ENCODE measurements around the gene ZFYVE9. TPM values are rescaled to one million over a fixed set of nuclear protein-coding genes. Genes with fewer than 3 reads are reported as not detected.

ZFYVE9 gene
- polyA plus RNA-seq, 1 experiment = 9.8 TPM

DNA sequence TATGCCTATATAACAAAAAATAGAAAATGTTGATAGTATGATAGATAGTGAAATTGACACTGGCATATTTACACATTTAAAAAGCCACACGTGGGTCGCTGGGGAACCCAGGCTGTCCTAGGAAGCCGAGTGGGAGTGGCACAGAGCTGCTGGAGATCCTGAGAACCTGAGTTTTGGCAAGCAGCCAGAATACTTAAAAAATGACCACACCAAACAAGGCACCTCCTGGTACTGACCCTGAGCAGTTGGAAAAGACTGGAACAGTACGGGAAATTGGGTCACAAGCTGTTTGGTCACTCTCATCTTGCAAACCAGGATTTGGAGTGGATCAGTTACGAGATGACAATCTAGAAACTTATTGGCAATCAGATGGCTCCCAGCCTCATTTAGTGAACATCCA lies 111.5 kb downstream of the ZFYVE9 start:
- CTCF ChIA-PET = no interaction called here

DNA sequence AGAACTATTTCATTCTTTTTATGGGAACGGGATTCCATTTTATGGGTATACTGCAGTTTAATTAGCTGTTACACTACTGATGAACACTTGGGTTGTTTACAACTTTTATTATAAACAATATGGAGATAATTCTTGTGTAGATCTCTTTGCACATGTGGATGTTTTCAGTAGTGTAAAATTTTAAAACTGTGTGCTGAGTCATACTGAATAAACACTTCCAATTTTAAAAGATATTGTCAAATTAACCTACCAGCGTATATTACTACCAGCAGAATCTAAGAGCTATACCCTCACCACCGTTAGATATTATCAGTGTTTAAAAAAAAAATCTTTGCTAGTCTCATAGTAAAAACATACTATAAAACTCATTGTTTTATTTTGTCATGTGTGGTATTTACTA lies 118.0 kb downstream of the ZFYVE9 start:
- Histone ChIP-seq H3K27me3 (ENCODE audit: control insufficient read depth, insufficient read depth, low read length) (no peaks in the 10 kb centered on the region), H3K36me3 (ENCODE audit: control insufficient read depth, insufficient read depth, low read length) (no peaks in the 10 kb centered on the region), H3K4me3 (ENCODE audit: low read depth, low read length) (no peak overlapping the region)
- ChIA-PET POLR2A (no interaction called here), CTCF (interaction anchor here (0.6 kb wide), 1 partner anchor 38 kb away, joined by 3 read pairs; no protein-coding TSS in a partner anchor)
- no peak for DNase-seq (ENCODE audit: low read depth)
- TF ChIP-seq, protein P1, sequence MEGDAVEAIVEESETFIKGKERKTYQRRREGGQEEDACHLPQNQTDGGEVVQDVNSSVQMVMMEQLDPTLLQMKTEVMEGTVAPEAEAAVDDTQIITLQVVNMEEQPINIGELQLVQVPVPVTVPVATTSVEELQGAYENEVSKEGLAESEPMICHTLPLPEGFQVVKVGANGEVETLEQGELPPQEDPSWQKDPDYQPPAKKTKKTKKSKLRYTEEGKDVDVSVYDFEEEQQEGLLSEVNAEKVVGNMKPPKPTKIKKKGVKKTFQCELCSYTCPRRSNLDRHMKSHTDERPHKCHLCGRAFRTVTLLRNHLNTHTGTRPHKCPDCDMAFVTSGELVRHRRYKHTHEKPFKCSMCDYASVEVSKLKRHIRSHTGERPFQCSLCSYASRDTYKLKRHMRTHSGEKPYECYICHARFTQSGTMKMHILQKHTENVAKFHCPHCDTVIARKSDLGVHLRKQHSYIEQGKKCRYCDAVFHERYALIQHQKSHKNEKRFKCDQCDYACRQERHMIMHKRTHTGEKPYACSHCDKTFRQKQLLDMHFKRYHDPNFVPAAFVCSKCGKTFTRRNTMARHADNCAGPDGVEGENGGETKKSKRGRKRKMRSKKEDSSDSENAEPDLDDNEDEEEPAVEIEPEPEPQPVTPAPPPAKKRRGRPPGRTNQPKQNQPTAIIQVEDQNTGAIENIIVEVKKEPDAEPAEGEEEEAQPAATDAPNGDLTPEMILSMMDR (IDR thresholded peaks at IDR 0.05; ENCODE audit: insufficient read depth, low read depth, low read length) = no peak

More for the DNA sequence above, 111.5 kb downstream of the ZFYVE9 start:
- TF ChIP-seq, protein P1 (IDR thresholded peaks at IDR 0.05; ENCODE audit: insufficient read depth, low read depth, low read length) = no peak
- POLR2A ChIA-PET = no interaction called here
- H3K4me3 ChIP-seq (ENCODE audit: low read depth, low read length) = no peak overlapping the region
- DNase-seq (ENCODE audit: low read depth) = no peak
- H3K36me3 ChIP-seq (ENCODE audit: control insufficient read depth, insufficient read depth, low read length) = no peaks in the 10 kb centered on the region
- H3K27me3 ChIP-seq (ENCODE audit: control insufficient read depth, insufficient read depth, low read length) = no peaks in the 10 kb centered on the region

DNA sequence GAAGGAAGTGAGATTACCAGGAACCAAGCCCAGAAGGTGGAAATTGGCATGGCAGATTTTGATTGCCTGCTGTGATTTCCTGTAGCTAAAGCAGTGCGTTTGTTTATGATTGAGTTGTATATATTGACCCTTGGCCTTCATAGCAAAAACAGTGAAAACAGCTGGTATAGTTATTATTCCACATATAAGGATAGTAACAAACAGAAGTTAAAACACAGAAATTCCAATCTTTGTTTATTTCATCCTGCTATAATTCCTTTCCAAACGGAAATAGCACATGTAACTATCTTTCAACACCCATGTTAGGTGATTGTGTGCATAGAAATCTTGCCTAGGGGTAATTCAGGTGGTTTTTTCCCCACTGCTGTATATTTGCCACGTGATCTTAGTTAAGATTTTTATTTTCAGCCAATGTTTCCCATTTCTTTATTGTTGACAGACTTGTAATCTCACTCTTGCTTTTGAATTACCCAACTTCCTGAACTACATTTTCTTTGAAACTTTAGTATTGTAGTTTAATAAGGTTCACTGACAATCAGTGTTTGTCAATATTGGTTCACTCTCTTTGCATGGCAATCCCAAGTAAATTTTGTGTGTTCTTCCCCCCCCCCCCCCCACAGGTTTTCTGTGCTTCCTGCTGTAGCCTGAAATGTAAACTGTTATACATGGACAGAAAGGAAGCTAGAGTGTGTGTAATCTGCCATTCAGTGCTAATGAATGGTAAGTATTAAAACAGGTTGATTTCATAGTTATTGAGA lies 121.4 kb downstream of the ZFYVE9 start:
- POLR2A ChIA-PET = interaction anchor here (0.5 kb wide), 1 partner anchor 15 kb away, joined by 5 read pairs; no protein-coding TSS in a partner anchor
- no peak for DNase-seq (ENCODE audit: low read depth)
- TF ChIP-seq, protein P1 (IDR thresholded peaks at IDR 0.05; ENCODE audit: insufficient read depth, low read depth, low read length) = no peak
- CTCF ChIA-PET = no interaction called here
- Histone ChIP-seq H3K27me3 (ENCODE audit: control insufficient read depth, insufficient read depth, low read length) (no peaks in the 10 kb centered on the region), H3K4me3 (ENCODE audit: low read depth, low read length) (no peak overlapping the region), H3K36me3 (ENCODE audit: control insufficient read depth, insufficient read depth, low read length) (no peaks in the 10 kb centered on the region)

GRCh38 chr1:52264530-52265115 lies 122.7 kb downstream of the ZFYVE9 start:
- no peak for DNase-seq (ENCODE audit: low read depth)
- ChIA-PET CTCF (no interaction called here), POLR2A (no interaction called here)
- H3K36me3 ChIP-seq (ENCODE audit: control insufficient read depth, insufficient read depth, low read length) = 0 out of 2 replicates have a peak, but pooled peaks cover 2% of the 10 kb centered on the region
- no peak overlapping the region for H3K4me3 ChIP-seq (ENCODE audit: low read depth, low read length)
- TF ChIP-seq, protein P1 (IDR thresholded peaks at IDR 0.05; ENCODE audit: insufficient read depth, low read depth, low read length) = no peak
- no peaks in the 10 kb centered on the region for H3K27me3 ChIP-seq (ENCODE audit: control insufficient read depth, insufficient read depth, low read length)

- 0 out of 2 replicates have a peak, but pooled peaks cover 2% of the 10 kb centered on the region for H3K36me3 ChIP-seq (ENCODE audit: control insufficient read depth, insufficient read depth, low read length)
- H3K27me3 ChIP-seq (ENCODE audit: control insufficient read depth, insufficient read depth, low read length) = no peaks in the 10 kb centered on the region
- H3K4me3 ChIP-seq (ENCODE audit: low read depth, low read length) = no peak overlapping the region
- DNase-seq (ENCODE audit: low read depth) = no peak
- ChIA-PET POLR2A (no interaction called here), CTCF (no interaction called here)
- TF ChIP-seq, protein P1 (IDR thresholded peaks at IDR 0.05; ENCODE audit: insufficient read depth, low read depth, low read length) = no peak
Observed at GRCh38 chr1:52266507-52266906, 124.6 kb downstream of the ZFYVE9 start.

Data from BJ (cell line).